GM18907 (cell line): ENCODE measurements around the gene CDX1.

Experiments used
- ATAC-seq: cut with Tn5 transposase; IDR thresholded peaks from one replicate; pipeline ENCODE4 v1.9.1; 2021; ENCODE audit warnings: mild to moderate bottlenecking, moderate library complexity; ENCODE audit not compliant: unreplicated experiment

Gene CDX1

GRCh38 chr5:150166650-150167511 is at the start of gene CDX1:
TSS of gene CDX1 (plus strand) at chr5:150166778. CDS start at chr5:150166877, 99 bp downstream.
- no peak for ATAC-seq

- ATAC-seq, result no peak
These were observed 48.5 kb upstream of the CDX1 start for GRCh38 chr5:150117945-150118560.

GRCh38 chr5:150118561-150119229 is 47.9 kb upstream of the CDX1 start:
- ATAC-seq, result no peak

GRCh38 chr5:150119421-150120061 is 47.0 kb upstream of the CDX1 start:
- no peak for ATAC-seq

GRCh38 chr5:150120062-150120441 is 46.5 kb upstream of the CDX1 start:
- ATAC-seq, result no peak

GRCh38 chr5:150120617-150121447 is 45.7 kb upstream of the CDX1 start:
- no peak for ATAC-seq

- no peak for ATAC-seq
These were observed 45.0 kb upstream of the CDX1 start for GRCh38 chr5:150121448-150122157.

- ATAC-seq, result no peak
These were observed 44.4 kb upstream of the CDX1 start for GRCh38 chr5:150122158-150122510.

- no peak for ATAC-seq
These were observed 43.8 kb upstream of the CDX1 start for GRCh38 chr5:150122536-150123481.

GRCh38 chr5:150123542-150123941 is 43.0 kb upstream of the CDX1 start:
- no peak for ATAC-seq

GRCh38 chr5:150124111-150124557 is 42.4 kb upstream of the CDX1 start:
- no peak for ATAC-seq

- ATAC-seq, result no peak
These were observed 42.0 kb upstream of the CDX1 start for GRCh38 chr5:150124596-150124995.

- ATAC-seq, result no peak
These were observed 41.2 kb upstream of the CDX1 start for GRCh38 chr5:150125334-150125733.

- no peak for ATAC-seq
These were observed 40.2 kb upstream of the CDX1 start for GRCh38 chr5:150126199-150126920.

- no peak for ATAC-seq
These were observed 39.7 kb upstream of the CDX1 start for GRCh38 chr5:150126921-150127265.

GRCh38 chr5:150129454-150129812 is 37.1 kb upstream of the CDX1 start:
- ATAC-seq, result no peak

GRCh38 chr5:150129813-150130492 is 36.6 kb upstream of the CDX1 start:
- peak; percentile 58 for ATAC-seq

GRCh38 chr5:150130493-150130922 is 36.1 kb upstream of the CDX1 start:
- no peak for ATAC-seq
